Activated T-cell treated with anti-CD3 and anti-CD28 coated beads, Interleukin-2, amount 50 U/mL, for 72 hours (primary cell): ENCODE measurements around the gene SRCIN1. TPM values are rescaled to one million over a fixed set of nuclear protein-coding genes. Genes with fewer than 3 reads are reported as not detected.
A peak's percentile ranks its signal among the peaks of the same experiment; 100 is the strongest.
"Not testable (repeated sequence)": the region's sequence is repeated elsewhere in the genome, so short reads cannot be mapped to it uniquely, and the experiment has no call there.

ENCODE experiments used
- ATAC-seq, 2 donors: fragments of 150-1000 bp; cut with Tn5 transposase; replicated peaks in 1 of 2; 2 replicates each; pipeline ENCODE4 v1.10.0; 2021; ENCODE audit warnings: moderate library complexity in 2 of 2, mild to moderate bottlenecking in 1 of 2
- DNase-seq, 2 donors: peaks; one replicate each; pipeline ENCODE4 v3.0.0; 2021 to 2022; ENCODE audit warnings: mixed read lengths in 1 of 2
- H3K27ac Mint-ChIP-seq: one replicate; pipeline ENCODE4 v1.8.0; 2022; ENCODE audit warnings: mild to moderate bottlenecking, moderate library complexity, mixed read lengths
- H3K27me3 Mint-ChIP-seq: one replicate; pipeline ENCODE4 v1.8.0; 2022; ENCODE audit warnings: low read depth, mixed read lengths
- H3K36me3 Mint-ChIP-seq, 2 donors: one replicate each; pipeline ENCODE4 v1.8.0; 2022; ENCODE audit warnings: mixed read lengths in 2 of 2, mild to moderate bottlenecking in 1 of 2; ENCODE audit not compliant: insufficient read depth in 2 of 2
- H3K4me1 Mint-ChIP-seq: one replicate; pipeline ENCODE4 v1.8.0; 2022; ENCODE audit warnings: low read depth, mixed read lengths
- H3K4me3 Mint-ChIP-seq, 2 donors: one replicate each; pipeline ENCODE4 v1.8.0; 2022; ENCODE audit warnings: mild to moderate bottlenecking in 2 of 2, mixed read lengths in 2 of 2, moderate library complexity in 2 of 2
- H3K9me3 Mint-ChIP-seq, 2 donors: one replicate each; pipeline ENCODE4 v1.8.0; 2022; ENCODE audit warnings: mixed read lengths in 2 of 2
- total RNA-seq, 2 donors: library from RNA; stranded (reverse); gene quantifications; one replicate each; pipeline ENCODE4 v1.2.3, GENCODE V29; 2022

SRCIN1 gene
- total RNA-seq, 2 donors from 2014 or later, result 0.72 to 1.8 TPM

GRCh38 chr17:38625482-38625881, 19.7 kb upstream of the SRCIN1 start:
- H3K36me3 Mint-ChIP-seq, result no peaks in the 10 kb centered on the region
- H3K4me3 Mint-ChIP-seq, result no peak overlapping the region
- ATAC-seq, result no peak
- peaks cover 36% of the 10 kb centered on the region for H3K27me3 Mint-ChIP-seq
- H3K4me1 Mint-ChIP-seq, result no peaks in the 10 kb centered on the region
- DNase-seq, result no peak
- H3K27ac Mint-ChIP-seq, result no peak overlapping the region
- no peaks in the 10 kb centered on the region for H3K9me3 Mint-ChIP-seq

- not testable (repeated sequence) for H3K36me3 Mint-ChIP-seq, H3K27ac Mint-ChIP-seq, H3K4me1 Mint-ChIP-seq, DNase-seq, H3K9me3 Mint-ChIP-seq
- peak; percentile 43 to 51 for ATAC-seq
- Mint-ChIP-seq H3K4me3 (peak overlapping the region; percentile 38 to 73), H3K27me3 (peaks cover 38% of the 10 kb centered on the region)
These were observed 19.1 kb upstream of the SRCIN1 start for GRCh38 chr17:38624782-38625355.

- H3K4me3 Mint-ChIP-seq, result no peak overlapping the region
- H3K27ac Mint-ChIP-seq, result no peak overlapping the region
- no peaks in the 10 kb centered on the region for H3K36me3 Mint-ChIP-seq
- H3K4me1 Mint-ChIP-seq, result no peaks in the 10 kb centered on the region
- H3K9me3 Mint-ChIP-seq, result no peaks in the 10 kb centered on the region
- ATAC-seq (no peak), DNase-seq (no peak)
- peaks cover 40% of the 10 kb centered on the region for H3K27me3 Mint-ChIP-seq
These were observed 15.8 kb upstream of the SRCIN1 start for GRCh38 chr17:38621538-38621937.

GRCh38 chr17:38620551-38621277, 15.0 kb upstream of the SRCIN1 start:
- H3K36me3 Mint-ChIP-seq, result no peaks in the 10 kb centered on the region

GRCh38 chr17:38619937-38620550, 14.3 kb upstream of the SRCIN1 start:
- Mint-ChIP-seq H3K27me3 (peaks cover 40% of the 10 kb centered on the region), H3K4me1 (no peaks in the 10 kb centered on the region), H3K27ac (no peak overlapping the region), H3K4me3 (no peak overlapping the region), H3K9me3 (no peaks in the 10 kb centered on the region), H3K36me3 (no peaks in the 10 kb centered on the region)
- no peak for DNase-seq
- no peak for ATAC-seq

More at GRCh38 chr17:38620551-38621277, 15.0 kb upstream of the SRCIN1 start:
- Mint-ChIP-seq H3K9me3 (no peaks in the 10 kb centered on the region), H3K27ac (no peak overlapping the region), H3K27me3 (peaks cover 40% of the 10 kb centered on the region), H3K4me3 (no peak overlapping the region), H3K4me1 (no peaks in the 10 kb centered on the region)
- DNase-seq (no peak), ATAC-seq (no peak)

- Mint-ChIP-seq H3K4me1 (no peaks in the 10 kb centered on the region), H3K27me3 (peaks cover 42% of the 10 kb centered on the region), H3K27ac (no peak overlapping the region), H3K9me3 (no peaks in the 10 kb centered on the region), H3K36me3 (no peaks in the 10 kb centered on the region), H3K4me3 (no peak overlapping the region)
- ATAC-seq (no peak), DNase-seq (no peak)
These were observed 13.7 kb upstream of the SRCIN1 start for GRCh38 chr17:38619451-38619795.

- H3K27ac Mint-ChIP-seq, result no peak overlapping the region
- no peak for DNase-seq
- peaks cover 48% of the 10 kb centered on the region for H3K27me3 Mint-ChIP-seq
- H3K9me3 Mint-ChIP-seq, result no peaks in the 10 kb centered on the region
- ATAC-seq, result no peak
- H3K36me3 Mint-ChIP-seq, result no peaks in the 10 kb centered on the region
- H3K4me3 Mint-ChIP-seq, result no peak overlapping the region
- H3K4me1 Mint-ChIP-seq, result no peaks in the 10 kb centered on the region
These were observed 12.4 kb upstream of the SRCIN1 start for GRCh38 chr17:38617967-38618760.

GRCh38 chr17:38617074-38617860, 11.5 kb upstream of the SRCIN1 start:
- H3K27me3 Mint-ChIP-seq, result peaks cover 48% of the 10 kb centered on the region
- ATAC-seq, result no peak

GRCh38 chr17:38616361-38616760, 10.6 kb upstream of the SRCIN1 start:
- Mint-ChIP-seq H3K9me3 (no peaks in the 10 kb centered on the region), H3K27ac (no peak overlapping the region), H3K27me3 (peaks cover 48% of the 10 kb centered on the region), H3K4me1 (no peaks in the 10 kb centered on the region), H3K4me3 (no peak overlapping the region), H3K36me3 (no peaks in the 10 kb centered on the region)
- no peak for DNase-seq
- ATAC-seq, result no peak

More at GRCh38 chr17:38617074-38617860, 11.5 kb upstream of the SRCIN1 start:
- Mint-ChIP-seq H3K9me3 (no peaks in the 10 kb centered on the region), H3K27ac (no peak overlapping the region), H3K4me3 (no peak overlapping the region), H3K4me1 (no peaks in the 10 kb centered on the region), H3K36me3 (no peaks in the 10 kb centered on the region)
- no peak for DNase-seq

- ATAC-seq (no peak), DNase-seq (no peak)
- H3K27ac Mint-ChIP-seq, result no peak overlapping the region
- no peaks in the 10 kb centered on the region for H3K4me1 Mint-ChIP-seq
- peaks cover 40% of the 10 kb centered on the region for H3K27me3 Mint-ChIP-seq
- no peak overlapping the region for H3K4me3 Mint-ChIP-seq
- no peaks in the 10 kb centered on the region for H3K36me3 Mint-ChIP-seq
- H3K9me3 Mint-ChIP-seq, result no peaks in the 10 kb centered on the region
These were observed 8.4 kb upstream of the SRCIN1 start for GRCh38 chr17:38613981-38614779.

- H3K4me3 Mint-ChIP-seq, result no peak overlapping the region
- no peaks in the 10 kb centered on the region for H3K9me3 Mint-ChIP-seq
- no peaks in the 10 kb centered on the region for H3K36me3 Mint-ChIP-seq
- H3K27ac Mint-ChIP-seq, result no peak overlapping the region
- H3K4me1 Mint-ChIP-seq, result no peaks in the 10 kb centered on the region
- no peak for DNase-seq
- no peak for ATAC-seq
- H3K27me3 Mint-ChIP-seq, result peaks cover 45% of the 10 kb centered on the region
These were observed 7.8 kb upstream of the SRCIN1 start for GRCh38 chr17:38613525-38613980.

- DNase-seq (no peak), ATAC-seq (no peak)
- Mint-ChIP-seq H3K36me3 (no peaks in the 10 kb centered on the region), H3K27me3 (peaks cover 61% of the 10 kb centered on the region), H3K9me3 (no peaks in the 10 kb centered on the region), H3K4me3 (no peak overlapping the region), H3K27ac (no peak overlapping the region), H3K4me1 (peaks cover 8% of the 10 kb centered on the region)
These were observed 6.2 kb upstream of the SRCIN1 start for GRCh38 chr17:38611872-38612376.
